Measurements from ENCODE around the gene DRICH1.
"Not testable (repeated sequence)": the region's sequence is repeated elsewhere in the genome, so short reads cannot be mapped to it uniquely, and the experiment has no call there.

Gene DRICH1

DNA sequence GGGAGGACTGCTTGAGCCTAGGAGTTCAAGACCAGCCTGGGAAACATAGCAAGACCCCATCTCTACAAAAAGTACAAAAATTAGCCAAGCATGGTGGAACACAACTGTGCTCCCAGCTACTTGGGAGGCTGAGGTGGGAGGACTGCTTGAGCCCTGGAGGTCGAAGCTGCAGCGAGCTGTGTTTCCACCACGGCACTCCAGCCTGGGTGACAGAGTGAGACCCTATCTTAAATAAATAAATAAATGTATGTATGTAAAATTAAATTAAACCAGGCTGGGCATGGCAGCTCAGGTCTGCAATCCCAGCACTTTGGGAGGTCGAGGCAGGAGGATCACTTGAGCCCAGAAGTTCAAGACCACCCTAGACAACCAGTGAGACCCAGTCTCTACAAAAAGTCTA lies 28.3 kb upstream of the DRICH1 start:
- H3K4me3 Mint-ChIP-seq, H3K27me3 Mint-ChIP-seq, H3K27ac Mint-ChIP-seq, H3K4me1 Mint-ChIP-seq, H3K9me3 Mint-ChIP-seq, ATAC-seq, DNase-seq: not testable (repeated sequence)
- H3K36me3 Mint-ChIP-seq (ENCODE audit: low read depth): peaks cover 17% of the 10 kb centered on the region

DNA sequence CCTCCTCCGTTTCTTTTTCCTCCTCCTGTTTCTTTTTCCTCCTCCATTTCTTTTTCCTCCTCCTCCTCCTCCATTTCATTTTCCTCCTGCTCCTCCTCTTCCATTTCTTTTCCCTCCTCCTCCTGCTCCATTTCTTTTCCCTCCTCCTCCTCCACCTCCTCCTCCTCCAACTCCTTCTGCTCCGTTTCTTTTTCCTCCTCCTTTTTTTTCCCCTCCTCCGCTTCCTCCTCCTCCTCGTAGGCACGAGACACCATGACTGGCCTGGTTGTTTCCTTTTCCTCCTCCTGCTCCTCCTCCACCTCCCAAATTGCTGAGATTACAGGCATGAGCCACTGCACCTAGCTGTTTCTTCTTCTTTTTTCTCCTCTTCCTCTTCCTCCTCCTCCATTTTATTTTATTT lies 25.6 kb upstream of the DRICH1 start:
- ATAC-seq: no peak
- Mint-ChIP-seq H3K27me3 (no peaks in the 10 kb centered on the region), H3K9me3 (no peaks in the 10 kb centered on the region), H3K27ac (no peak overlapping the region), H3K36me3 (ENCODE audit: low read depth) (peaks cover 13% of the 10 kb centered on the region), H3K4me3 (no peak overlapping the region), H3K4me1 (peaks cover 1% of the 10 kb centered on the region)
- no peak for DNase-seq

DNA sequence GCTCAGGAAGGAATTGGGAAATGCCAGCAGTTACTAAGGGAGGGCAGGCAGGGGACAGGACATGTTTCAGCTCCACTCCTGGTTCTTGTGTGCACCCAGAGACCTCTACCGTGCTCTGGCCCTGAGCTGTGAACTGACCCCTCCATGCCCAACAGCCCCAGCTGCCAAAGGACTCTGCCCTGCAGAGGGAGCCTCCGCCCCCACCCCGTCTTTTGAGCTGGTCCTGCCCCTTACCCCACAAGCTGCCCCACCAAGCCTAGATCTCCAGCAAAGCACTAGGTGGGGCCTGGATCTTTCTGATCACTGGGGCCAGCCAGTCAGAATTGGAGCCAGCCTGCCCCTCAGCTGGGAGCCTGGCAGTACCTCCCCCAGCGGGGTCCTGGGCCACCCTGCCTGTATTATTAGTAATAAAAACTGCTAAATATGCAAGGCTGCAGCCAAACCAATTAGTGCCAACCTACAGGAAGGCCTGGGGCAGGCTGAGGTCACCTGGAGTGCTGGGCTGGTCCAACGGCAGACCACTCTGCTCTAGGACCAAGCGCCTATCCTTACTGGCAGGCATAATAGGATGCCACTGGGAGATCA lies 23.9 kb upstream of the DRICH1 start:
- ATAC-seq (no peak), DNase-seq (no peak)
- H3K27me3 Mint-ChIP-seq: no peaks in the 10 kb centered on the region
- H3K27ac Mint-ChIP-seq: no peak overlapping the region
- H3K36me3 Mint-ChIP-seq (ENCODE audit: low read depth): peaks cover 8% of the 10 kb centered on the region
- no peak overlapping the region for H3K4me3 Mint-ChIP-seq
- no peaks in the 10 kb centered on the region for H3K9me3 Mint-ChIP-seq
- H3K4me1 Mint-ChIP-seq: no peaks in the 10 kb centered on the region

DNA sequence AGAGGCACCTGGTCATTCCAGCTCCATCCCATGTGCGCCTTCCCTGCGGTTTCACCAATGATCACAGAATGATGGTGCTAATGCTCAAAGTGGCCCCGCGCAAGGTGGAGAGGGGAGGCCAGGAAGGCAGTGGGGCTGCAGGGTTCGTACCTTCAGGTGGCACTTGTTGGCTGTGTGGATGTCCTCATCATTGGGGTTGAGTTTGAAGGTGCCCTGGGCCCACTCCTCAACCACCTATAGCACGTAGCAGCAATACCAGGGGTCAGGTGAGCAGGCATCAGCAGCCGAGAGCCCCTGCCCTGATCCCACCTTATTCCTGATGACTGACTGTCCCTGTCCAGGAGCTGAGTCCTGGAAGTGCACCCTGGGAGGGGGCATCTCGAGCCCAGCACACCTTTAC lies 20.6 kb upstream of the DRICH1 start:
- Mint-ChIP-seq H3K4me1 (no peaks in the 10 kb centered on the region), H3K27ac (no peak overlapping the region), H3K36me3 (ENCODE audit: low read depth) (peaks cover 1% of the 10 kb centered on the region), H3K27me3 (no peaks in the 10 kb centered on the region), H3K9me3 (no peaks in the 10 kb centered on the region), H3K4me3 (no peak overlapping the region)
- DNase-seq (no peak), ATAC-seq (no peak)

DNA sequence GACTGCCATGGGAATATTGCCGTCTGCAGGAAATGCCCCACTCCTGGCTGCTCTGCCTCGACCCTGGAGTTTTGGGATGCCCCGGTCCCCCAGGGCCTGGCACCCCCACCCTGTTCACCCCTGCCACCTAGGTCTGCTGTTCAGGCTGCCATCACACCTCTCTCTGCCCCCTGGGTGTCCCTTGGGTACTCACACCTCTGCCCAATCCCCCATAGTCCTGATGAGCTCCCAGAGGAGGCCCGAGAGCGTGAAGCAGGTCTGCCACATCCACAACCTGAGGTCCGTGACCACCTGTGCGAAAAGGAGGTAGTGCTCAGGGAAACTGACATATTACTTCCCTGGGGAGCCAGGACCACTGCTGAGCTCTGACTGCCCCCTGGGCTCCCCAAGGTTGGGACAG lies 20.2 kb upstream of the DRICH1 start:
- DNase-seq: no peak
- no peaks in the 10 kb centered on the region for H3K27me3 Mint-ChIP-seq
- H3K4me3 Mint-ChIP-seq: no peak overlapping the region
- no peaks in the 10 kb centered on the region for H3K4me1 Mint-ChIP-seq
- peaks cover 1% of the 10 kb centered on the region for H3K36me3 Mint-ChIP-seq (ENCODE audit: low read depth)
- no peak for ATAC-seq
- H3K27ac Mint-ChIP-seq: no peak overlapping the region
- no peaks in the 10 kb centered on the region for H3K9me3 Mint-ChIP-seq

DNA sequence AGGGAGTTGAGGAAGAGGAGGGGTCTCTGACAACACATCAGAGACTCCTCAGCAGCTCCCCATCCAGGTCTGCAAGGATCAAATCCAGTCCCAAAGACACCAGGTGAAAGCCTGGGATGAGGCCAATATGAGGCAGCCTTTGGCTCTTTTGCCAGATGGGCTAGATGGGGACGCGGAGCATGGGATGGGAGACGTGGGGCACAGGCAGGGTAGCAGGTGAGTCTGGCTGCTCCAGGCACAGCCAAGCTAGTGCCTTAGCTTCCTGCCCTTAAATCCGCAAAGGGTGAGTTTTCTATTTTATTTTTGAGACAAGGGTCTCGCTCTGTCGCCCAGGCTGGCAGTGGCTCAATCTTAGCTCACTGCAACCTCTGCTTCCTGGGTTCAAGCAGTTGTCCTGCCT lies 19.6 kb upstream of the DRICH1 start:
- H3K9me3 Mint-ChIP-seq: no peaks in the 10 kb centered on the region
- ATAC-seq (no peak), DNase-seq (no peak)
- no peaks in the 10 kb centered on the region for H3K4me1 Mint-ChIP-seq
- peaks cover 1% of the 10 kb centered on the region for H3K36me3 Mint-ChIP-seq (ENCODE audit: low read depth)
- H3K4me3 Mint-ChIP-seq: no peak overlapping the region
- H3K27me3 Mint-ChIP-seq: no peaks in the 10 kb centered on the region
- H3K27ac Mint-ChIP-seq: no peak overlapping the region

DNA sequence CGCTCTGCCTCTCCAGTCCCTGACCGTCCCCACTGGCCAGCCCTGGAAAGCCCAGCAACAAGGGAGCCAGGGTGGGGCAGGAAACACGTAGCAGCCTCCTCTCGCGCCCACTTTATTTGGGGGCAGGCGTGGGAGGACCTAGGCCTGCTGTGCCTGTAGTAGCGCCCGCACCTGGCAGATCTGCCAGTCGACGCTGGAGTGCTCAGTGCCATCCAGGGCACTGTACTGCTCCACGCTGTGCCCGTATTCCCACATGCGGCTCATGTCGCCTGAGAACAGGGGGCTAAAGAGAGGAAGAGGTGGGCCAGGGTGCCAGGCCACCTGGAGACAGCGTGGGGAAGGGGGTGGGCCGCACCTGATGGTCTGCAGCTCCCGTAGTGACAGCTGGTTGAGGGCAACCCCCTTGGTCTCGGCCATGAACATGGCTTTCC lies 17.0 kb upstream of the DRICH1 start:
- no peaks in the 10 kb centered on the region for H3K27me3 Mint-ChIP-seq
- H3K27ac Mint-ChIP-seq: no peak overlapping the region
- no peaks in the 10 kb centered on the region for H3K9me3 Mint-ChIP-seq
- no peaks in the 10 kb centered on the region for H3K4me1 Mint-ChIP-seq
- ATAC-seq (no peak), DNase-seq (no peak)
- H3K36me3 Mint-ChIP-seq (ENCODE audit: low read depth): peaks cover 1% of the 10 kb centered on the region
- H3K4me3 Mint-ChIP-seq: no peak overlapping the region

DNA sequence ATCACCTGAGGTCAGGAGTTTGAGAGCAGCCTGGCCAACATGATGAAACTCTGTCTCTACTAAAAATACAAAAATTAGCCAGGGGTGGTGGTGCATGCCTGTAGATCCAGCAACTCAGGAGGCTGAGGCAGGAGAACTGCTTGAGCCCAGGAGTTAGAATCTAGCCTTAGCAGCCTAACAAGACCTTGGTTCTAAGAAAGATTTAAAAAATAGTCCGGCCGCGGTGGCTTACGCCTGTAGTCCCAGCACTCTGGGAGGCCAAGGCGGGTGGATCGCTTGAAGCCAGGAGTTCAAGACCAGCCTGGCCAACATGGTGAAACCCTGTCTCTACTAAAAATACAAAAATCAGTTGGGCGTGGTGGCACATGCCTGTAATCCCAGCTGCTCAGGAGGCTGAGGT lies 14.4 kb upstream of the DRICH1 start:
- not testable (repeated sequence) for DNase-seq; H3K36me3 Mint-ChIP-seq (ENCODE audit: low read depth); H3K9me3 Mint-ChIP-seq; ATAC-seq; H3K4me3 Mint-ChIP-seq; H3K27ac Mint-ChIP-seq; H3K4me1 Mint-ChIP-seq; H3K27me3 Mint-ChIP-seq

DNA sequence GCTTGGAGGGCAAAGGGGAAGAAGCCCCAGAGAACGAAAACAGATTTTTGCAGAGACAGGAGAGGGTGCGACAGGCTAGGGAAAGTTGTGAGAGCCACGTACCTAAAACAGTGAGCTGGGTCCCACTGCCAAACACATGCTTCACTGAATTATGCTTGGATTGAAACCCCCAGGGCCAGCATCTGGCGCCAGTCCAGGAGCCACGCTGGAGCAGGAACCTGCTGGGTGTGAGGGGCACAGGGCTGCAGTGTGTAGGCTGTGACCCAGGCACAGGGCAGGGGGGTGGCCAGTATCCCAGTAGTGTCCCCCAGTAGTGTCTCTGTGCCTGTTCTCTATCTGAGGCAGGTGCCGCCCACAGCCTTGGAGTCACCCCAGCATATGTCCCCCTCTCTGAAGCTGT lies 8.1 kb upstream of the DRICH1 start:
- DNase-seq; H3K4me3 Mint-ChIP-seq; H3K4me1 Mint-ChIP-seq; ATAC-seq; H3K27ac Mint-ChIP-seq; H3K27me3 Mint-ChIP-seq; H3K9me3 Mint-ChIP-seq; H3K36me3 Mint-ChIP-seq (ENCODE audit: low read depth): not testable (repeated sequence)

DNA sequence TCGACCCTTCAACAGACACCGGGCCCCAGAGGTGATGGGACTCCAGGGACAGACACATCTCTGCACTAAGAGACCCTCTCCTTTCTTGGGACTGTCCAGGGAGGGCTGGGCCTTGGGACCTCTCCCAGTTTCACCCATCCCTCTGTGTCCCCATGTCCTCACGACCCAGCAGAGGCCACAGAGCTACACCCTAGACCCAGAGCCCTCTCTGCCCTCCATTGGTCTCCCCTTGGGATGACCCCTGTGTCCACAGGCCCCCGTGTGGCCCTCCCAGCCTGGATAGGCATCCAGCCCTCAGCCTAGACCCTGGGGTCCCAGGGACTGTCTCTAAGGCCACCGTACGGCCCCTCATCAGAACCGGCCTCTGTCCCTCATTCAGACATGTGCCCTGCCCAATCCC lies 7.5 kb upstream of the DRICH1 start:
- Mint-ChIP-seq H3K4me3 (no peak overlapping the region), H3K27me3 (no peaks in the 10 kb centered on the region), H3K9me3 (no peaks in the 10 kb centered on the region), H3K27ac (no peak overlapping the region), H3K36me3 (ENCODE audit: low read depth) (peaks cover 3% of the 10 kb centered on the region), H3K4me1 (no peaks in the 10 kb centered on the region)
- DNase-seq (no peak), ATAC-seq (no peak)

DNA sequence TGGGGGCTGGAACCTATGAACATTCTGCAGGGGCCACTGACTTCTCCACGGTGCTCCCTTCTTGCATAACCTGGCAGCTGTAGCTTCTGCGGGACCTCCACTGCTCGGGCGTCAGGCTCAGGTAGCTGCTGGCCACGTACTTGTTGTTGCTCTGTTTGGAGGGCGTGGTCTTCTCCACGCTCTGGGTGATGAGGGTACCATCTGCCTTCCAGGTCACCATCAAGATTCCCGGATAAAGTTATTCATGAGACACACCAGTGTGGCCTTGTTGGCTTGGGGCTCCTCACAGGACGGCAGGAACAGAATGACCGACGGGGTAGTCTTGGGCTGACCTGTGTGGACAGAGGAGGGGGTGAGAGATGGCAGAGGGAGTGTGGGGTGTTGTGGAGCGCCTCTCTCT lies 6.5 kb upstream of the DRICH1 start:
- H3K27ac Mint-ChIP-seq: no peak overlapping the region
- H3K4me1 Mint-ChIP-seq: no peaks in the 10 kb centered on the region

DNA sequence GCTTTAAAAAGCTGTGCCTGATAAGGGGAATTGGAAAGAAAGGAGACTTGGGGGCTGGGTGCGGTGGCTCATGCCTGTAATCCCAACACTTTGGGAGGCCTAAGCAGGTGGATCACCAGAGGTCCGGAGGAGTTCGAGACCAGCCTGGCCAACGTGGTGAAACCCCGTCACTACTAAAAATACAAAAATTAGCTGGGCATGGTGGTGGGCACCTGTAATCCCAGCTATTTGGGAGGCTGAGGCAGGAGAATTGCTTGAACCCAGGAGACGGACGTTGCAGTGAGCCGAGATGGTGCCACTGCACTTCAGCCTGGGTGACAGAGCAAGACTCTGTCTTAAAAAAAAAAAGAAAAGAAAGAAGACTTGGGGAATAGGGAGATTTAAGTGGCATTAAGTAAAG lies 3.2 kb upstream of the DRICH1 start:
- not testable (repeated sequence) for H3K4me3 Mint-ChIP-seq; H3K27ac Mint-ChIP-seq; ATAC-seq; H3K36me3 Mint-ChIP-seq (ENCODE audit: low read depth); H3K27me3 Mint-ChIP-seq; DNase-seq; H3K9me3 Mint-ChIP-seq; H3K4me1 Mint-ChIP-seq

More for the DNA sequence above, 6.5 kb upstream of the DRICH1 start:
- Mint-ChIP-seq H3K27me3 (no peaks in the 10 kb centered on the region), H3K36me3 (ENCODE audit: low read depth) (peaks cover 3% of the 10 kb centered on the region), H3K9me3 (no peaks in the 10 kb centered on the region), H3K4me3 (no peak overlapping the region)
- ATAC-seq (no peak), DNase-seq (no peak)

DNA sequence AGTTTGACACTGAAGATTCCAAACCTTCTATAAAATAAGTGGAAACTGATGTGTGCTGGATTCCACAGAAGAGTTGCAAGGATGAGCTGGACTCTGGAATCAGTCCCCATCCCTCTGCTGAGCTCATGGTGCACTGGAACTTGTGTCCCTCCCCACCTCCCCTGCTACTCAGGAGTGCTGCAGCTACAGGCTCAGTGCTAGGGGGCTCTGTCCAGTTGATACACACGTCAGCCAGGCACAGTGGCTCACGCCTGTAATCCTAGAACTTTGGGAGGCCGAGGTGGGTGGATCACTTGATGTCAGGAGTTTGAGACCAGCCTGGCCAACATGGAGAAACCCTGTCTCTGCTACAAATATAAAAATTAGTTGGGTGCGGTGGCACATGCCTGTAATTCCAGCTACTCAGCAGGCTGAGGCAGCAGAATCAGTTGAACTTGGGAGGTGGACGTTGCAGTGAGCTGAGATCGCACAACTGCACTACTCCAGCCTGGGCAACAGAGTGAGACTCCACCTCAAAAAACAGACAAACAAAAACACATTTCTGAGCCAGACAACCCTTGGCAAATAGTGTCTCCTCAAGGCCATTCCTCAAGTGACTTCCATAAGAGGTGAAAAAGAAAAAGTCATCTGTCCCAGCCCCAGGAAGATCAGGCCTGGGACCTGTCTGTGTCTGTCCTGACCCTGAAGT lies 3.9 kb downstream of the DRICH1 start:
- H3K27ac Mint-ChIP-seq; H3K4me1 Mint-ChIP-seq; H3K9me3 Mint-ChIP-seq; DNase-seq; H3K36me3 Mint-ChIP-seq (ENCODE audit: low read depth); H3K4me3 Mint-ChIP-seq; H3K27me3 Mint-ChIP-seq; ATAC-seq: not testable (repeated sequence)

DNA sequence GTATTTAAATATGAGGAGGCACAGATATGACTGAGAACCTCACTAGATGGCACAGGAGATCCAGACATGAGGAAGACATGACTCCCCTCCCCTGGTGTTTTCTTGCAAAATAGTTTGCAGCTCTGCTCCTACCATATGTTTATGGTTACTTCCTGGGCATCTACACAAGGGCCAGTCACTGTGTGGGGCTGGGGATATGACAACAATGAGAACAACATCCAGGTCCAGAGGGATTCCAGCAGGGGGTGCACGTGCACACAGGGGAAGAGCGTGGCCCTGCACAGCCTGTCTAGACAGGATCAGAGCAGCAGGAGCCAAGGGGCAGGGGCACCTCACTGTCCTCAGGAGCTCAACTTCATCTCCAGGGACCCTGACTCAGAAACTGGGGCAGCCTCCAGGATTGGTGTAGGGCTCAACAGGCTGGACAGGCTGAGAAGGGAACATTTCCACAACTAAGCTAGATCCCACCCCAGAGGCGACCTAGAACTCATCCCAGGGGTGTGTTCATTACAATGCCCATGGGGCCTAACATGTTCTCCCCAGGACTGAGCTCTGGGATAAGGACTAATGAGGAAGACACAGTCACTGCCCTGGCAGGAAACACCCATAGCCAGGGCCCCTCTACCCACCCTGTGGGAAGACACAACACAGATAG lies 4.6 kb downstream of the DRICH1 start:
- ATAC-seq (peak; percentile 65), DNase-seq (peak; percentile 52)
- H3K4me1 Mint-ChIP-seq; H3K27ac Mint-ChIP-seq; H3K36me3 Mint-ChIP-seq (ENCODE audit: low read depth); H3K27me3 Mint-ChIP-seq; H3K9me3 Mint-ChIP-seq; H3K4me3 Mint-ChIP-seq: not testable (repeated sequence)

DNA sequence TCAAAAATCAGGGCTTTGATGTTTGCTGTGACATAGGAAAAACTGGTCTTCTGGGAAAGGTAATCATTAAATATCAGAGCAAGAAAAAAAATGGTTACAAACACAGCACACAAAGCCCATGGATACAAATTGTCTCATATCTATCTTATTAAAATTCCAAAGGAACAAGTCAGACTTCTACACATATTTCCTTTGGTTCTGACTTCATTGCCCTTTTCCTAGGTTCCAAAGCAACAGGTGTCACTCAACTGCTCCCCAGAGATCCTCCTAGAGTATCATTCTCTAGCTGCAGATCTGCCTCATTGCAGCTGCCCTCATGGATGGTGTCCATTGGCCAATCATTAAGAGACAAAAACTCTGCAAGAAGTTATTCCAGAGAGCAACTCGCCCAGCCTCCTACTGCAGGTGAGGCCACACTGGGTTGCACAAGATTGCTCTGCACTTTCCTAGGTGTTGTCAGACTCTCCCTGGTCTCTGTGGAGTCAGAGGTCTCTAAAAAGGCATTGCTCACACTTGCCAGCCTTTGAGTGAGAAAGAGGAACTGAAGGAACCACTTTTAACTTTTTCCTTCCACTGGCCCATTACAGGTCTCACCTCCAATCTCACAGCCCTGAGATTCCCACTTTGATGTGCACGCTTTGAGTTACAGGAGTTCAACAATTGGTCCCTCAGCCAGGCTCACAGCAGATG lies 5.7 kb downstream of the DRICH1 start:
- H3K27me3 Mint-ChIP-seq: no peaks in the 10 kb centered on the region
- no peak overlapping the region for H3K4me3 Mint-ChIP-seq
- H3K4me1 Mint-ChIP-seq: no peaks in the 10 kb centered on the region
- H3K27ac Mint-ChIP-seq: no peak overlapping the region
- ATAC-seq (no peak), DNase-seq (no peak)
- no peaks in the 10 kb centered on the region for H3K36me3 Mint-ChIP-seq (ENCODE audit: low read depth)
- H3K9me3 Mint-ChIP-seq: no peaks in the 10 kb centered on the region
